Melanocyte of skin (primary cell): ENCODE results near the gene HACD4. TPM values are rescaled to one million over a fixed set of nuclear protein-coding genes. Genes with fewer than 3 reads are reported as not detected.

Experiments
- total RNA-seq, 2 donors: library from RNA; depleted of rRNA; stranded (reverse); fragments of >200 nt; gene quantifications; 2 replicates each; pipeline ENCODE4 v1.2.3, GENCODE V29; 2012

HACD4 gene, protein sequence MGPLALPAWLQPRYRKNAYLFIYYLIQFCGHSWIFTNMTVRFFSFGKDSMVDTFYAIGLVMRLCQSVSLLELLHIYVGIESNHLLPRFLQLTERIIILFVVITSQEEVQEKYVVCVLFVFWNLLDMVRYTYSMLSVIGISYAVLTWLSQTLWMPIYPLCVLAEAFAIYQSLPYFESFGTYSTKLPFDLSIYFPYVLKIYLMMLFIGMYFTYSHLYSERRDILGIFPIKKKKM
- total RNA-seq: 1 to 10 TPM; 3.4 to 4.7 TPM

GRCh38 chr9:21031091-21031807 lies at the start of gene HACD4:
HACD4 (minus strand) TSS chr9:21031640; CDS start chr9:21031590, 50 bp downstream.

DNA sequence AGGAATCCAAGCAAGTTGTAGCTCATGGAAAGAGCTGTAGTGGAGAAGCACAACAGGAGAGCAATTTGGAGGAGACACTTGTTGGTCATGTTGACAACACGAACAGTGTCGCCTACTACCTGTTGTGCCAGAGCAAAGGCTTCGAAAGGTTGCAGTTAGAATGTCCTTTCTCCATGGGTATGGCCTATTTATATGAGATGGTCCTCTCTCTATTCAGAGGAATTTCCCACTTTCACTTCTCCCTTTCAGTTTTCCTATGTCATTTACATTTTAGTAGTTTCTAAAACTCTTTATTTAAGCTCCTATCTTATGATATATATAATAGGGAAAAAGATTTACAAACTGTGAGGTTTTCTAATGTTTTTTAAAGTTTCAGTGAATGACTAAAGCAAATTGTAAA lies 46.3 kb upstream of the HACD4 start, which contains the start of gene IFNB1:
Gene IFNB1, minus strand, starts transcription at position 162 of the 400 bp plus-strand sequence. Its CDS starts 73 bp downstream, at position 89.

Other genes starting within 250 kb of the HACD4 start
- 1 to 10 TPM in 1 of 2 donors, under 1 TPM in 1; 0.69 to 2.0 TPM for gene IFNB1, start 46.3 kb upstream of the HACD4 start, total RNA-seq
- gene IFNW1, start 110.2 kb upstream of the HACD4 start, total RNA-seq: not detected
- not detected for gene IFNA21, start 135.0 kb upstream of the HACD4 start, total RNA-seq
- gene IFNA4, start 155.9 kb upstream of the HACD4 start, total RNA-seq: not detected
- not detected for gene IFNA7, start 170.6 kb upstream of the HACD4 start, total RNA-seq
- gene IFNA10, start 175.5 kb upstream of the HACD4 start, total RNA-seq: not detected
- gene IFNA16, start 185.7 kb upstream of the HACD4 start, total RNA-seq: not detected
- not detected for gene IFNA17, start 196.6 kb upstream of the HACD4 start, total RNA-seq
- not detected for gene IFNA14, start 208.4 kb upstream of the HACD4 start, total RNA-seq